KOPT-K1 (cell line): Measurements from ENCODE around the gene UGT1A8.

Experiments
- H3K27ac ChIP-seq: fragments of 200-600 bp; sonication (generic); 2 replicates; pipeline ENCODE4 v1.5.1; 2016; ENCODE audit warnings: antibody characterized with exemption, mild to moderate bottlenecking, low read depth, low read length; ENCODE audit not compliant: poor library complexity, severe bottlenecking
- H3K36me3 ChIP-seq: fragments of 200-600 bp; sonication (generic); 2 replicates; pipeline ENCODE4 v1.5.1; 2017; ENCODE audit warnings: antibody characterized with exemption, mild to moderate bottlenecking, low read length, moderate library complexity; ENCODE audit not compliant: insufficient read depth
- H3K9me3 ChIP-seq: fragments of 200-600 bp; sonication (generic); 2 replicates; pipeline ENCODE4 v1.5.1; 2017; ENCODE audit warnings: antibody characterized with exemption, low read length, mild to moderate bottlenecking; ENCODE audit not compliant: insufficient read depth, poor library complexity, severe bottlenecking

The UGT1A8 gene

DNA sequence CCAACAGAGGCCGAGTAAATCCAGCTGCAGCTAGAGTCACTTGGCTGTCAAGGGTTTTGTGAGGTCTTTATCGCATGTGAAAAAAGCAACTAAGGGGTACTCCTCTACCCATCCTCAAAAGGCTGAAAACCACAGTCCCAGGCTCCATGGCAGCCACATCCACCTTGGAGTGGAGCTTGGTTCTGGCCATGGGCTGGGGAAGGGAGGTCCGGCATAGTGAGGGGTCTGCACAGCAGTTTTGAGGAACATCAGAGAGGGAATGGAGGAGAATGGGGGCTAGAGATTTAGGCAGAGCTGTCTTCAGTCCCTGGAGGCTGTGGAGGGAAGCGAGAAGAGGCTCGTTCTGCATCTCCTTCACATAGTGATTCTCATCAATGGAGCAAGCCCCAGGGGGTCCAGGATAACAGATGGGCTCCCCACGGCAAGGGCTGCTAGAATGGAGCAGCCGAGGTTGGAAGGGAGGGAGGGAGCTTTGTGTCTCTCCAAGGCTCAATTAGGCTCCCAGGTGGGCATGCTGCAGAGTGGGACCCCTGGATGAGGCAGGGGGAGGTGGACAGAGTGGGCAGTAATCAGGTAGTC lies 181.7 kb downstream of the UGT1A8 start:
- Histone ChIP-seq H3K27ac (no peak overlapping the region), H3K36me3 (no peaks in the 10 kb centered on the region), H3K9me3 (no peaks in the 10 kb centered on the region)

DNA sequence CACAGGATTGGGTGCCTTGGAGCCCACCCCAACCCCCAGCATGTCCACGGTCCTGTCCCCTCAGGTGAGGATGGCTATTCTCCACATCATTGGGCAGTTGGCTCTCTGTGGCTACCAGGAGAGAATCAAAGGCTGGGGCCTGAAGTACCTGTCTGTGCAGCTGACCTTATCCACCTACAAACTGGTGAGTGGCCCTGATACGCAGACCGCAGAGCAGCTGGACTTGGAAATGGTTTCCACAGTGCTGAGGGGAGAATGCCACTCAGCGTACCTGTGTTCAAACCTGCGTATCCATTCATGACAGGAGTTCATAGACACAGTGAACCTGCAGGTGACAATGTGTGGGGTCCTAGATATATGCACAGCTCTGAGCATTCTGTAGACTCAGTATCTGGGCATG lies 182.3 kb downstream of the UGT1A8 start:
- H3K27ac ChIP-seq = no peak overlapping the region
- H3K9me3 ChIP-seq = no peaks in the 10 kb centered on the region
- no peaks in the 10 kb centered on the region for H3K36me3 ChIP-seq

DNA sequence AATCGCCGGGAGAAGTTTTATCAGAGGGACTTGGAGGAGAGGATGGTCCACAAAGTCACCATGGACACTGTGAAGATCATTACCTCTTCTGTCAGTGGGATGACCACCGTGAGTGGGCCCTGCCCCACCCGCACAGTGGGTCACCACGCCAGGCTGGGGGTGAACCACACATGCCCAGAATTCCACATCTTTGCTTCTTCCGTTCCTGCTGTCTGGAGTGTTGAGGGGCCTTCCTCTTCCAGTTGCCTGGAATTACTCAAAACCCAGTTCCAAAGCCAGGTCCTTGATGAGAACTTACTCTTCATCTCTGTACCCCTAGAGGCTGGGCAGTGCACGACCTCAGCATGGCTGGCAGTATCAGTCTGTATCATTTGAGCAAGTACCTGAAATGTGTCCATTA lies 182.8 kb downstream of the UGT1A8 start:
- H3K9me3 ChIP-seq = no peaks in the 10 kb centered on the region
- no peaks in the 10 kb centered on the region for H3K36me3 ChIP-seq
- no peak overlapping the region for H3K27ac ChIP-seq

DNA sequence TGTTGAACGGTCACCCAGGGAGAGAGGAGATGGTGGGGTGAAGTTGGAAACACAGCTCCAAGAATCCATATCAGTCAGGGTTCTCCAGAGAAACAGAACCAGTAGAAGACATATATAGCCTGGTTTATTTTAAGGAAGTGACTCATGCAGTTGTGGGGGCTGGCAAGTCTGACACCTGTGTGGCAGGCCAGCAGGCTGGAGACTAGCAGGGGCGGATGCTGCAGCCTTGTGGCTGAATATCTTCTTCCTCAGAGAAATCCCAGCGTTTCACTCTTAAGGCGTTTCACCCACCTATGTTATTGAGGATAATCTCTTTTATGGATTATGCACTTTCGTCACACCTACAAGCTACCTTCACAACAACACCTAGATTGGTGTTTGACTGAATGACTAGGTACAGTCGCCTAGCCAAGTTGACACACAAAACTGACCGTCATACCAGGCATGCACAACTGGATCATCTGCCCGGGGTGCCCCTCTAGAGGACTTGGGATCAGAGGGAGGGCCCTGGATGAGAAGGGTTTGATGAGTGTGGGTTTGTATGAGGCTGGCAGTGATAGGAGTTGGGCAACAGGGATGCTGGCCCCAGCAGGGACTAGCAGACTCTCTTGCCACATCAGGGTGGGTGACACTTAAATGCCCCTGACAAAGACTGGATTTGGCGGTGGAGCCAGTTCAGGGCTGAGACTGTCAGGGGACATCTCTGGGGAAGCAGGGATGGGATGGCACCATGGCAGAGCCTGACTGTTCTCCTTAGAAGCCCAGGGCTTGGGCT lies 184.1 kb downstream of the UGT1A8 start:
- H3K9me3 ChIP-seq = no peaks in the 10 kb centered on the region
- no peaks in the 10 kb centered on the region for H3K36me3 ChIP-seq
- no peak overlapping the region for H3K27ac ChIP-seq

DNA sequence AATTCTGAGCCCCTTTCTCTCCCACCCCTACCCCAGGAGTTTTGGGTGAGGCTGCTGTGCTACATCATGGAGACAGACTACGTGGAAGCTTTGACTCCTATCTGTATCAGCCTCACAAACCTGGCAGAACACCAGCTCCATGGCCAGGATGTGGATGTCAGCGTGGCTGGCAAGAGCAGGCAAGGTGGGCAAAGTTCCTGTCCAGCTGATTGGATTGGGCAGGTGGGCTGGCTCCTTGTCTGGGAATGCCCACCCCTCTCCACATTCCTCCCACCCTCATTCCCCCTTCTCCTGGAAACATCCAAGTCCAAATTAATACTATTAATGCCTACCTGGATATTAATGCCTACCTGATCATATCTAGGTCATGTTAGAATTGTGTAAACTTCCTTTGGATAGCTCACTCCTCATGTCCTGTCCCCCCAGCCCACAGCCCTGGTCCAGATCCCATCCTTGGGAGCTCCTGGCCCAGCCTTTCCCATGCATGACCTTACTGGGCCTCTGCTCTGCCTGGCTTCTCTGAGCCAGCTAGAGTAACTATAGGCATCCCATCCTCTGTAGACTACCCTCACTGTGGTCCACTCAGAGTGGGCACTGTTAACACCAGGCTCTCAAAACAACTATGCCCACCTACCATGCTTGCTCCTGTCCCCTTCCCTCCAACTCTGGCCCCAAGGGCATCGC lies 184.8 kb downstream of the UGT1A8 start:
- Histone ChIP-seq H3K36me3 (no peaks in the 10 kb centered on the region), H3K27ac (no peak overlapping the region), H3K9me3 (no peaks in the 10 kb centered on the region)

DNA sequence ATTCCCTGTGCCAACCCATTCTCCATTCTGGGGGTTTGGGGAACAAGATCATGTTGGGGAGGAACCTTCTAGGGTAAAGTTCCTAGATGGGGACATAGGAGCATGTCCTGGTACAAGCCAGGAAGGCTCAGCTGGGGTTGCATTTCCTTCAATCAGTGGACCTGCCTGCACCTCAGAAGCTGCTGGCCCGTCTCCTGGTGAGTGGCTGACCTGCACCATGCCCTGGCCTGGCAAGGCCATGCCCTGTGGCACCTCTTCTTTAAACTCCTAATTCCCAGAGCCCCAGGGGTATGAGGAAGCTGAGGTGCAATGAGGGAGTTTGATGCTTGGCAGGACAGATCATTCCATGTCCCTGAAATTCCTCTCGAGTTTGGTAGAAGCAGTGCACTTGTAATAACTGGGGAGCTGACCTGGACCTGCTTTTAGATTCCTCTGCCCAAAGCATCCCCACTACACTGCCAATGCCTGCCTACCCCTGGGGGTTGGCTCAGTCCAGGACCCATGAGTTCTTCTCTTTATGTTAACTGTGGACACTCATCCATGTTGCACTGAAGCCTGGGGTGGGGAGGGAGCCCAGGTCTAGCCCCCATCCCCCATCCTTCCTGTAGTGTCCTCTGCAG lies 186.0 kb downstream of the UGT1A8 start:
- peaks cover 2% of the 10 kb centered on the region for H3K9me3 ChIP-seq
- no peak overlapping the region for H3K27ac ChIP-seq
- no peaks in the 10 kb centered on the region for H3K36me3 ChIP-seq

DNA sequence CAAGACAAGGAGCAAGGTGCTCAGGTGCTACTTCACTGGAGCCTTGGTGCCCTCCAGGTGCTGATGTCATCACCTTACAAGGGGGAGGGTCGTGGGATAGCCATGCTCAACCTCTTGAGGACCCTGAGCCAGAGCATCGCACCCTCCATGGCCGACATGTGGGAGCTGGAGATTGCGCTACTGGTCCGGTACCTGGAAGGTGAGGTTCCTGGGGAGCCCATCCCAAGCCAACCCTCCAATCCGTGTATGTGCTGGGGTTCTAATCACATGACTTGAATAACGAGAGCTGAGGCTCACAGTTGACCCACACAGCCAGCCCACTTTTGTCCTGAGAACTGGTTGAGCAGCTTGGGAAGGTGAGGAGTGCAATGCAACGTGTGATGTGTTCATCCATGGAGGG lies 186.6 kb downstream of the UGT1A8 start:
- peaks cover 5% of the 10 kb centered on the region for H3K9me3 ChIP-seq
- no peaks in the 10 kb centered on the region for H3K36me3 ChIP-seq
- no peak overlapping the region for H3K27ac ChIP-seq

DNA sequence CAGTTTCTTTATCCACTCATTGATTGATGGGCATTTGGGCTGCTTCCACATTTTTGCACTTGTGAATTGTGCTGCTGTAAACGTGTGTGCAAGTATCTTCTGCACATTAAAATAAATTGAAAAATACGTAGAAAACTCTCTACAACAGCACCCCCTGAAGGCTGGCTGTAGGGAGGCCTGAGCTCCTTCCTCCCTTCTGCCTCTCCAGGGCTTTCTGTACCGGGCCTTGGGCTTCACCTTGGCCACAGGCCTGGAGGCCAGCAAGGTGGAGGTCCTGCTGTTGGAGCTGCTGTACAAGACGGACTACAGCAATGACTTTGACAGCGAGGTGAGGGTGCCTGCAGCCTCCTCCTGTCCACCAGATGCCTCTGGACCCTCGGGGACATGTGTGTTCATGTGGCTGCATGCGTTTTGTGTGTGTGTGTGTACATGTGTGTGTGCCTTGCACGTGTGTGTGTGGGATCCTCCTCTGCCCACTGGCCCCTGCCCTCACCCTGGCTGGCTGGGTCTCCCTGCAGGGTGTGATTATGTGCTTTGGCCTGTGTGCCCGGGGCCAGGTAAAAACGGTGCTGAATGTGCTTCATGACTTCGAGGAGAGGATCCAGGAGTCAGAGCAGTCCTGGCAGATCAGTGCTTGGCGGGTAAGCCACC lies 189.9 kb downstream of the UGT1A8 start:
- no peaks in the 10 kb centered on the region for H3K36me3 ChIP-seq
- H3K27ac ChIP-seq = no peak overlapping the region
- H3K9me3 ChIP-seq = peaks cover 10% of the 10 kb centered on the region

DNA sequence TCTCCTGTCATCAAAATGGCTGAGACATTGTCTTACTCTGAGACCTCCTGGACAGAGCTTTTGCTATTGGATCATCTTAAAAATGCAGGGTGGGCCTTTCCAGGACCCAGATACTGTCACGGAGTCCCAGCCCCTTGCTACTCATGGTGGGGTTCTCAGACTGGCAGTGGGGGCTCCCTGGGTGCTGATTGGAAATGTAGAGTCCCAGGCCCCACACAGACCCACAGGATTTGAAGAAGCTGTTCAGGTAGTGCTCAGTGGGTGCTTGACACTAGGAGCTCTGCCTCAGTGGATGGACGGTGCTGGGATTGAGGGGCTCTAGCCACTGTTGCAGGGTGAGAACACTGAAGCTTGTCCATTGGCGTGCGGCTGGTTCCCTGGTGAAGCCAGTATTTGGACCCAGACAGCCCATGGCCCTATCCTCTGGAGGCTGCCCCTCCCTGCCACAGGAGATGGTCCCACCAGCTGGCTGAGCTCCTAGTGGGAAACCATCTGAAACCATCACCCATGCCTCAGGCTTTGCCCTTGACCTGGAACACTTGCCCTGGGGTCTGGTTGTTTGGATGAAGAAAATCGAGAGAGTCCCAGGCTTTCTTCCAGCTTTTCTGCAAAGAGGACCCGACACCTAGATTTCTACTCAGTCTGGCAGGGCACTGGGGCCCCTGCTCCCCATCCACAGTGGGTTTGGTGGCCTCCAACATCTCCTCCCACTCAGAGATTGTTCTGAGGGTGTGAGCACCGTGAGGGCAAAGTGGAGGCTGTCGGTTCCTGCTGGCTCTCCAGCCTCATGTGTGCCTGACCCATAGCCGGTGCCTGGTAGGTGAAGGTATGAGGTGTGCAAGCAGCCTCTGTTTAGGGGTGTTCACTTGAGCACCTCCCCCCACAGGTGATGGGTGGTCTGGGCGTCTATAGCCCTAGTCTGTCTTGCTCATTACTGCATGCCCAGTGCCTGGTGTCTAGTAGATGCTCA lies 190.8 kb downstream of the UGT1A8 start:
- Histone ChIP-seq H3K36me3 (no peaks in the 10 kb centered on the region), H3K27ac (no peak overlapping the region), H3K9me3 (peaks cover 10% of the 10 kb centered on the region)

DNA sequence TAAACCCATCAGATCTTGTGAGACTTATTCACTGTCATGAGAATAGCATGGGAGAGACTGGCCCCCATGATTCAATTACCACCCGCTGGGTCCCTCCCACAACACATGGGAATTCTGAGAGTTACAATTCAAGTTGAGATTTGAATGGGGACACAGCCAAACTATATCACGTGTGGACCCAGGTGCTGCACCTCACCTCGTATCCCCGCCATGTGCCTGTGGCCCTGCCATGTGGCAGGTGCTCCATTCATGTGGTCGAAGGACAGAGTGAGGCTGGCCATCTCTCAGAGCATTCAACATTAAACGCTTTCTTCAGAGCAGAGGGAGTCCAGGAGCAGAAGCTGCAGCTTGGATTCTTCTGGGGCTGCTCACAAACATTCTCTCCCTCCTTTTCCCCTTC lies 193.0 kb downstream of the UGT1A8 start:
- H3K27ac ChIP-seq = no peak overlapping the region
- no peaks in the 10 kb centered on the region for H3K36me3 ChIP-seq
- peaks cover 10% of the 10 kb centered on the region for H3K9me3 ChIP-seq

DNA sequence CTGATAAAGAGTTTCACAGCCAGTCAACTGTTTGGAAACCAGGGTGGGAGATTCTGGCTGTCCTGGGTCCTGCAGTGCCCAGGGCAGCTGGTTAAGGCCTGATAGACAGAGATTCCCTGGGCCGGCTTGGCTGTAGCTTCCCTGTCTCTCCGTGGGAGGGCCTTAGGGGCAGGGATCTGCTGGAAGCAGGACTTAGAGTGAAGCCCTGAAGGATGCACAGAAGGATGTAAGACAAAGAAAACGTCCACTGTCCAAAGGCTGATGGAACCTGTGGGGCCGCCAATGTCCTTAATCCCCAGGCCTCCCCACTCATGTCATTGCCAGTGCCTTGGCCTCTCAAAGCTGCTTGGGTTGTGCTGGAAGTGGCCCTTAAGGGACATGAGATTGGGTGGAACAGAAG lies 193.7 kb downstream of the UGT1A8 start:
- H3K36me3 ChIP-seq = no peaks in the 10 kb centered on the region
- peaks cover 10% of the 10 kb centered on the region for H3K9me3 ChIP-seq
- no peak overlapping the region for H3K27ac ChIP-seq

DNA sequence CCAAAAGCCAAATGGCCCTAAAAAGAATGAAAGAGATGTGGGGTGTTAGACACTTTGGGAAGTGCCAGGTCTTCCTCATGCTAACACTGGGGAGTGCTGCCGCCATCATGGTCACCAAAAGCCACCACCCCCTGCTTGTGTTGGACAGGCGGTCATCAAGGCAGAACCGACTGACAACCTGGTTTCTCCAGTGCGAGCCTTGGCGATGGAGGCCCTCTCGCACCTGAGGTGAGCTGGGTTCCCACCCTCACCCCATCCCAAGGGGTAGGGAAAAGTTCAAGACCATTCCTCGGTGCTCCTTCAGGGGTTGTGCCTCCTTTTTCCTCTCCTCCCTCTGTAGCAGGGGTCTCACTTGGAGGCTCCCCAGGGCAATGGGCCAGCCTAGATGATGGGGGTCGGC lies 194.3 kb downstream of the UGT1A8 start:
- Histone ChIP-seq H3K27ac (no peak overlapping the region), H3K9me3 (peaks cover 10% of the 10 kb centered on the region), H3K36me3 (no peaks in the 10 kb centered on the region)

DNA sequence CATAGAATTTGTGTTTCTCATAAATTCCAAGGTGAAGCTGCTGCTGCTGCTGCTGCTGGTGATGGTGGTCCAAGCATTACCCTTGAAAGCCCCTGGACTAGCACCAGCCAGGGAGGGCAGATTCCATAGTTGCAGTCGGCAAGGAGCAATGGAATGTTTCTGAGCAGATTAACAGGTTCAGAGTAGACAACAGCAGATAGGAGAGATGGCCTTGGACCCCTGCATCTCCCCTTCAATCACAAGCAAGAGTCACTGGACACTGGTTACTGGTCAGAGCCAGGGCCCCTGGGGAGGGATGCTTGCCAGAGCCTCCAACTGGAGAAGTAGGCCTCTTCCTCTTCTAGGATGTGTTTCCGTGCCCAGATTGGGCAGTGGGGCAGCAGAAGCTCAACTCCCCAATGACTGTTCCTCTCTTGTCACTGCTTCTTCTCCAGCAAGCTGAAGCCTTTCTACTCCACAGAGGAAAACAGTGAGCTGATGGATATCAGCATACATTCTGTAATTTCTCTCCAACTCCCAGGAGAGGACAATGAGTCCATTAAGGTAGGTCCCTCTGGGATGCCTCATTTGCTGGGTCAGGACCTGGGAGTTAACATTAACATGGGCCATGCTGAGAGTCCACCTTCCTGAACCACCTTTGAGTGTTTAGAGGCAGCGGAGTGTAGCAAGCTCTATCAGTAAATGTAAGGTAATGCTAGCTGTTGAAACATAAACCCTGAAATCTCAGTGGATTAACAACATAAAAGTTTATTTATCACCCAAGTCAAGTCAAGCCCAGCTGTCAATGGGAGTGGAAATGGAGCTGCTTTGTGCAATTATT lies 196.0 kb downstream of the UGT1A8 start:
- no peak overlapping the region for H3K27ac ChIP-seq
- no peaks in the 10 kb centered on the region for H3K36me3 ChIP-seq

More for the DNA sequence above, 196.0 kb downstream of the UGT1A8 start:
- H3K9me3 ChIP-seq = peaks cover 8% of the 10 kb centered on the region
